Colonic mucosa (tissue), 4 donors: ENCODE data around the gene KRT16. TPM values are rescaled to one million over a fixed set of nuclear protein-coding genes. Genes with fewer than 3 reads are reported as not detected.
"Not testable (repeated sequence)": the region's sequence is repeated elsewhere in the genome, so short reads cannot be mapped to it uniquely, and the experiment has no call there.

ENCODE experiments used
- DNase-seq: peaks from one replicate; pipeline ENCODE4 v3.0.0-alpha.2; 2020
- H3K27ac ChIP-seq: fragments of 200-600 bp; one replicate; pipeline ENCODE4 v1.8.0; 2021
- H3K27me3 ChIP-seq: fragments of 200-600 bp; one replicate; pipeline ENCODE4 v1.8.0; 2021
- H3K36me3 ChIP-seq: fragments of 200-600 bp; one replicate; pipeline ENCODE4 v1.8.0; 2021
- H3K4me1 ChIP-seq: fragments of 200-600 bp; one replicate; pipeline ENCODE4 v1.8.0; 2021; ENCODE audit warnings: mild to moderate bottlenecking
- H3K4me3 ChIP-seq: fragments of 200-600 bp; one replicate; pipeline ENCODE4 v1.8.0; 2021
- H3K9ac ChIP-seq, 2 donors: one replicate each; pipeline ENCODE4 v1.7.0; 2013; ENCODE audit warnings: control low read depth in 2 of 2, low read depth in 2 of 2, low read length in 2 of 2
- H3K9me3 ChIP-seq: fragments of 200-600 bp; one replicate; pipeline ENCODE4 v1.8.0; 2021
- intact Hi-C: fragments of 100-400 bp; cut with DNase I; formaldehyde crosslinking; loops from one replicate; pipeline ENCODE4 v1.14.1; 2022
- total RNA-seq, 2 donors: library from RNA; stranded (reverse); fragmentation: NEBNext Ultra II Directional in 1 of 2; extraction: Animal tissue kit (Norgen Biotek cat#: 25700) in 1 of 2; gene quantifications; one replicate each; pipeline ENCODE4 v1.2.1, GENCODE V29; 2021
- TF ChIP-seq, protein P1 (sequence below): fragments of 200-600 bp; IDR thresholded peaks from one replicate; pipeline ENCODE4 v1.8.0; 2022; ENCODE audit warnings: antibody characterized with exemption, mild to moderate bottlenecking
- donor health status: healthy.
- donor health status: DM: no; HTN: no; CAD: no.
- donor health status: DM: no; HTN: no; CAD: no.

Gene KRT16
- total RNA-seq, 2 donors from 2014 or later = not detected

DNA sequence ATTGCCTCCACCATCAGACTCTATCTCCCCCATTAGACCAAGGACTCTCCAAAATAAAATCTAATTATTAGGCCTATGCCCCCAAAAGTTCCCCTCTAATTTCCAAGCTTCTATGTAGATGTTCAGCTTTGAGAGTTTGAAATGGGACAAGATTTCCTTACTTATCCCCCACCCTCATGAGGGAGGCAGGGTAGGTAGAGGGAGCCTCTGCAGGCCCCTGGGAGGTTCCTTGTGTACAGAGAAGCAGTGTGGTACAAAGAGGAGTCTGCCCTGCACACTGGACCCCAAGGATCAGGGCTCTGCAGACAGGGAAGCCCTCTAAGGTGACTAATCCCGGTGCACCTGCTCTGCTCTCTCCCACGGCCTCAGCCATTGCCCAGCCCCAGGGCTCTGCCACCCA is 9.3 kb upstream of the KRT16 start:
- no peaks in the 10 kb centered on the region for H3K9me3 ChIP-seq
- H3K27ac ChIP-seq = no peak overlapping the region
- no peak overlapping the region for H3K9ac ChIP-seq
- DNase-seq = no peak
- H3K36me3 ChIP-seq = no peaks in the 10 kb centered on the region
- intact Hi-C loops = no loop called here
- H3K4me1 ChIP-seq = no peaks in the 10 kb centered on the region
- H3K4me3 ChIP-seq = no peak overlapping the region
- TF ChIP-seq, protein P1, sequence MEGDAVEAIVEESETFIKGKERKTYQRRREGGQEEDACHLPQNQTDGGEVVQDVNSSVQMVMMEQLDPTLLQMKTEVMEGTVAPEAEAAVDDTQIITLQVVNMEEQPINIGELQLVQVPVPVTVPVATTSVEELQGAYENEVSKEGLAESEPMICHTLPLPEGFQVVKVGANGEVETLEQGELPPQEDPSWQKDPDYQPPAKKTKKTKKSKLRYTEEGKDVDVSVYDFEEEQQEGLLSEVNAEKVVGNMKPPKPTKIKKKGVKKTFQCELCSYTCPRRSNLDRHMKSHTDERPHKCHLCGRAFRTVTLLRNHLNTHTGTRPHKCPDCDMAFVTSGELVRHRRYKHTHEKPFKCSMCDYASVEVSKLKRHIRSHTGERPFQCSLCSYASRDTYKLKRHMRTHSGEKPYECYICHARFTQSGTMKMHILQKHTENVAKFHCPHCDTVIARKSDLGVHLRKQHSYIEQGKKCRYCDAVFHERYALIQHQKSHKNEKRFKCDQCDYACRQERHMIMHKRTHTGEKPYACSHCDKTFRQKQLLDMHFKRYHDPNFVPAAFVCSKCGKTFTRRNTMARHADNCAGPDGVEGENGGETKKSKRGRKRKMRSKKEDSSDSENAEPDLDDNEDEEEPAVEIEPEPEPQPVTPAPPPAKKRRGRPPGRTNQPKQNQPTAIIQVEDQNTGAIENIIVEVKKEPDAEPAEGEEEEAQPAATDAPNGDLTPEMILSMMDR = no peak
- H3K27me3 ChIP-seq = no peaks in the 10 kb centered on the region

DNA sequence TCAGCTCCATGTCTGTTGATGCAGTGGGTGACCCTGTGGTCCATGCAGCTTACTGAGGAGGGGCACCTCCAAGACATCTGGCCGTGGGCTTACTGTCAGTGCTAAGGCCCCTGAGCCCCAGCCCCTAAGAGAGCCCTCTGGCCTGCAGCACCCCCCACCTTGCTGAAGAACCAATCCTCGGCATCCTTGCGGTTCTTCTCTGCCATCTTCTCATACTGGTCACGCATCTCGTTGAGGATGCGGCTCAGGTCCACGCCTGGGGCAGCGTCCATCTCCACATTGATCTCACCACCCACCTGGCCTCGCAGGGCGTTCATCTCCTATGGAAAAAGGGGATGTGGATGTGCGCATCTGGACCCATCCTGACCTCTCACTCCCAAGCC is 8.9 kb upstream of the KRT16 start:
- H3K4me3 ChIP-seq, H3K36me3 ChIP-seq, H3K27ac ChIP-seq, H3K9me3 ChIP-seq, H3K27me3 ChIP-seq, H3K9ac ChIP-seq, DNase-seq, intact Hi-C loops, H3K4me1 ChIP-seq: not testable (repeated sequence)

DNA sequence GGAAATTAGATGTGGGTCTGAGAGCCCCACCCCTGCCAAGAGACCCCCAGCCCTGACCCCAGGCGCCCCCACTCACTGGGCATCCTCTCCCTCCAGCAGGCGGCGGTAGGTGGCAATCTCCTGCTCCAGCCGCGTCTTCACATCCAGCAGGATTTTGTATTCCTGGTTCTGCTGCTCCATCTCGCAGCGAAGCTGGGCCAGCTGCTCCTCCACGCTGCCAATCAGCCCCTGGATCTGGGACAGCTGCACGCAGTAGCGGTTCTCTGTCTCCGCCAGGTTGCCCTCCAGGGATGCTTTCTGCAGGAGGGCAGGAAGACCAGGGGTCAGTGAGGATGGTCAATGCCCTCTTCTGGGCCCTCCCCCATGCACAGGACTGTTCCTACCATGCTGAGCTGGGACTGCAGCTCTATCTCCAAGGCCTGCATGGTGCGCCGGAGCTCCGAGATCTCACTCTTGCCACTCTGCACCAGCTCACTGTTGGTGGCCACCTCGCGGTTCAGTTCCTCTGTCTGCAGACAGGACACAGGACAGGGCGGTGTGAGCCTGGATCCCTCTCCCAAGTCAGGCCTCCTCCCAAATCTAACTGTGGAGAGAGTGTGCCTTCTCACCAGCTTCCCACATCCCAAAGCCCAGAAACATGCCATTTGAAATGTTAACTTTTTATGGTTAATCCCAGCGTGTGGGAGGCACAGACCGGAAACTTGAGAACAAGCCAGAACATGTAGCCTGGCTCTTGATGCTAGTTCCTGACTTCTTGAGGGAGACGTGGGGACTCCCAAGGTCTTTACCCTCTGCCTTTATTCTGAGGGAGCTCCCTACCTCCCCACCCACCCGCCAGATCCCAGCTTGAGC is 8.2 kb upstream of the KRT16 start:
- TF ChIP-seq, protein P1 = no peak
- Histone ChIP-seq H3K9ac (no peak overlapping the region), H3K4me3 (no peak overlapping the region), H3K4me1 (no peaks in the 10 kb centered on the region), H3K27ac (no peak overlapping the region), H3K27me3 (no peaks in the 10 kb centered on the region), H3K9me3 (no peaks in the 10 kb centered on the region), H3K36me3 (no peaks in the 10 kb centered on the region)
- DNase-seq = no peak
- intact Hi-C loops = no loop called here

GRCh38 chr17:41619927-41620582 is 7.5 kb upstream of the KRT16 start:
- H3K4me3 ChIP-seq, intact Hi-C loops, H3K27ac ChIP-seq, DNase-seq, H3K9me3 ChIP-seq, H3K36me3 ChIP-seq, H3K9ac ChIP-seq, H3K27me3 ChIP-seq, H3K4me1 ChIP-seq: not testable (repeated sequence)

DNA sequence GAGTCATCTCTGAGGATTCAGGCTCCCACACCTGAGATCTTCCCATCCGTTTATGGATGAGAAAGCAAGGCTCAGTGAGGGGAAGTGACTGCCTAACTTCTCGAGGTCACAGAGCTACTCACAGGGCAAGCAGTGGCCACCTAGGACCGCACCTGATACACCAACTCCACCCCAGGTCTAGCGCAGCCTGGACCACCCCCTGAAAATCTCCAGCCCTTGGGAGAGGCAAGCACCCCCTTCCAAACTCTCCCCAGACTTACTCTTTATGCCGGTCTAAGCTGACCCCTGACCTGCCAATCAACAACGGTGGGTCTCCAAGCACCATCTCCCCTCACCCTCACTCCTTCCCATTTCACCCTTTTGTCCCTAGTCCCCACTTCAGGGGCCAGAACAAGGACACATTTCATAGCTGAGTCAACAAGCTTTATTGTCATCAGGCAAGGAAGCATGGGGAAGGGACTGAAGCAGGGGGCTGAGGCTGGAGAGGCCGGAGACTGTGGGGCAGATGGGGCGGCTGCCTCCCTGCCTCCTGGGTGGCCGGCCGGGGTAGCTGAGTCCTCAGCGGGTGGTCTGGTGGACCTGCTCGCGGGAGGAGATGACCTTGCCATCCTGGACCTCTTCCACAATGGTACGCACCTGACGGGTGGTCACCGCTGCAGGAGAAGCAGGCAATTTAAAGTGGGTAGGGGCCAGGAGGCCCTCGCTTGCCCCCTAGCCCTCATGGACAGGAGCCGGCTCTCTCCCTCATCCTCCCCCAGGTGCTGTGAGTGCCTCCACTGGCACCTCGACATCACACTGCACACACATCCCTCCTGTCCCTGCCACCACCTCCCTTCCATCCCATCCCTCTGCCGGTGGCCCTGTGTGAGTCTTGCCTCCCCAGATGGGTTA is 6.7 kb upstream of the KRT16 start:
- Histone ChIP-seq H3K9me3 (no peaks in the 10 kb centered on the region), H3K27ac (no peak overlapping the region), H3K4me1 (no peaks in the 10 kb centered on the region), H3K9ac (no peak overlapping the region), H3K4me3 (no peak overlapping the region), H3K27me3 (no peaks in the 10 kb centered on the region), H3K36me3 (no peaks in the 10 kb centered on the region)
- intact Hi-C loops = no loop called here
- TF ChIP-seq, protein P1 = no peak
- DNase-seq = no peak

GRCh38 chr17:41618341-41619035 is 5.9 kb upstream of the KRT16 start:
- DNase-seq = no peak
- H3K4me3 ChIP-seq = no peak overlapping the region
- H3K27ac ChIP-seq = no peak overlapping the region
- intact Hi-C loops = no loop called here
- no peaks in the 10 kb centered on the region for H3K4me1 ChIP-seq
- H3K9ac ChIP-seq = no peak overlapping the region
- H3K9me3 ChIP-seq = no peaks in the 10 kb centered on the region
- TF ChIP-seq, protein P1 = no peak
- no peaks in the 10 kb centered on the region for H3K36me3 ChIP-seq
- H3K27me3 ChIP-seq = no peaks in the 10 kb centered on the region
